Hepatocyte (in vitro differentiated cells): ENCODE measurements around the gene AGAP1. TPM values are rescaled to one million over a fixed set of nuclear protein-coding genes. Genes with fewer than 3 reads are reported as not detected.

Experiments
- DNase-seq: peaks from one replicate; pipeline ENCODE4 v3.0.0-alpha.2; 2016; ENCODE audit warnings: low spot score
- H2AFZ ChIP-seq: fragments of 200-600 bp; sonication (generic); 2 replicates; pipeline ENCODE4 v1.6.0; 2016; ENCODE audit warnings: antibody characterized with exemption, mild to moderate bottlenecking
- H3K27ac ChIP-seq: fragments of 200-600 bp; sonication (generic); 2 replicates; pipeline ENCODE4 v1.5.1; 2016; ENCODE audit warnings: mild to moderate bottlenecking
- H3K27me3 ChIP-seq: fragments of 200-600 bp; sonication (generic); 2 replicates; pipeline ENCODE4 v1.6.1; 2016
- H3K36me3 ChIP-seq: fragments of 200-600 bp; sonication (generic); replicated peaks from 2 replicates; pipeline ENCODE4 v1.5.1; 2016; ENCODE audit warnings: low read depth; ENCODE audit not compliant: insufficient read depth
- H3K4me1 ChIP-seq: fragments of 200-600 bp; sonication (generic); 2 replicates; pipeline ENCODE4 v1.5.1; 2016; ENCODE audit warnings: mild to moderate bottlenecking, moderate library complexity; ENCODE audit not compliant: insufficient read depth
- H3K4me2 ChIP-seq: fragments of 200-600 bp; sonication (generic); 2 replicates; pipeline ENCODE4 v1.6.0; 2016
- H3K4me3 ChIP-seq: fragments of 200-600 bp; sonication (generic); 2 replicates; pipeline ENCODE4 v1.5.1; 2016; ENCODE audit warnings: mild to moderate bottlenecking
- H3K79me2 ChIP-seq: fragments of 200-600 bp; sonication (generic); 2 replicates; pipeline ENCODE4 v1.6.0; 2017; ENCODE audit warnings: mild to moderate bottlenecking
- H3K9me2 ChIP-seq: fragments of 200-600 bp; sonication (generic); replicated peaks from 2 replicates; pipeline ENCODE4 v1.6.0; 2017; ENCODE audit warnings: mild to moderate bottlenecking; ENCODE audit not compliant: insufficient read depth
- H3K9me3 ChIP-seq: fragments of 200-600 bp; sonication (generic); 2 replicates; pipeline ENCODE4 v1.5.1; 2016; ENCODE audit warnings: low read depth, mild to moderate bottlenecking
- H4K20me1 ChIP-seq: fragments of 200-600 bp; sonication (generic); 2 replicates; pipeline ENCODE4 v1.6.0; 2016; ENCODE audit warnings: mild to moderate bottlenecking; ENCODE audit not compliant: insufficient read depth, poor library complexity, severe bottlenecking
- EZH2 ChIP-seq: fragments of 200-600 bp; sonication (generic); IDR thresholded peaks from 2 replicates; pipeline ENCODE4 v1.6.1; 2016; ENCODE audit warnings: antibody characterized with exemption, mild to moderate bottlenecking, borderline replicate concordance
- EZH2phosphoT487 ChIP-seq: fragments of 200-600 bp; sonication (generic); IDR thresholded peaks from one replicate; pipeline ENCODE4 v1.6.1; 2018; ENCODE audit warnings: antibody characterized with exemption, mild to moderate bottlenecking, low read depth, moderate library complexity; ENCODE audit not compliant: unreplicated experiment, severe bottlenecking
- WGBS: methylation state at CpG from one replicate; pipeline ENCODE4 v1.1.6; 2016; ENCODE audit warnings: low lambda C conversion rate; ENCODE audit errors: missing lambda C conversion rate; 5-methylcytosine and 5-hydroxymethylcytosine counted together
- polyA plus RNA-seq: library from polyadenylated mRNA; unstranded; fragments of >200 nt; fragmentation: Nextera tagmentation; extraction: Ambion mirVana; gene quantifications from 2 replicates; pipeline ENCODE4 v1.2.1, GENCODE V29; 2016
- total RNA-seq: library from RNA; depleted of rRNA; stranded (reverse); fragments of >200 nt; gene quantifications from 2 replicates; pipeline ENCODE4 v1.2.3, GENCODE V29; 2014
- TF ChIP-seq, protein P1 (sequence below): fragments of 200-600 bp; sonication (generic); IDR thresholded peaks from 2 replicates; pipeline ENCODE4 v1.5.1; 2016; ENCODE audit warnings: antibody characterized with exemption, mild to moderate bottlenecking; ENCODE audit not compliant: poor library complexity

AGAP1 gene
- total and polyA plus RNA-seq, 2 experiments from 2014 or later = 12.1 to 20.0 TPM

DNA sequence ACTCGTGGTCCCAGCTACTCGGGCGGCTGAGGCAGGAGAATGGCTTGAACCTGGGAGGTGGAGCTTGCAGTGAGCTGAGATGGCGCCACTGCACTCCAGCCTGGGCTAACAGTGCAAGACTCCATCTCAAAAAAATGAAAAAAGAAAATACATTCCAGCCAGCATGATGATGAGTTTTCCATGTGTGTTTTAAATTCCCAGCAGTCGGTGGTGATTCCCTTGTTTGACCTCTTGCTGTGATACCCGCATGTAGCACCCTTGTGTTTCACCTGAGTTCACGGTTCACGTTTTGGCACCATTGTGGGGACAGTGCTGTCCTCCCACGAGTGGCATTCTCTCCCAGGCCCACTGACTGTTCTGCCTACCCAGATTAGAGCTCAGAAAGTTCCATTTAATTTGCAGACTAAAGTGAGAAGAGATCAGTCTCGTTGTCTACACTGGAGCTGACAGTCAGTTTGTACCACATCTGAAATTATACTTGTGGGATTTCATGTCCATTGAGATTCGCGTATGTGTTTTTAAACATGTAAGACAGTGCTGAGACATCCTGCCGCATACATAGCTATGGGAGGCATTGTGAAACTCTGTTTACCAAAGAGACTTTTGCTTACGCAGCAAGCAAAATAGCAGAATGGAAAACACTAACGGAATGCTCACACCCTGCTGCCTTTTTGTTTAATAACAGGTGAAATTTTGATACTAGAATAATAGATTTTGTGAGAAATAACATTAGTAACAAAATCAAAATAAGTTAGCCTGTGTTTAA, 517.3 kb downstream of the AGAP1 start:
- TF ChIP-seq, protein P1, sequence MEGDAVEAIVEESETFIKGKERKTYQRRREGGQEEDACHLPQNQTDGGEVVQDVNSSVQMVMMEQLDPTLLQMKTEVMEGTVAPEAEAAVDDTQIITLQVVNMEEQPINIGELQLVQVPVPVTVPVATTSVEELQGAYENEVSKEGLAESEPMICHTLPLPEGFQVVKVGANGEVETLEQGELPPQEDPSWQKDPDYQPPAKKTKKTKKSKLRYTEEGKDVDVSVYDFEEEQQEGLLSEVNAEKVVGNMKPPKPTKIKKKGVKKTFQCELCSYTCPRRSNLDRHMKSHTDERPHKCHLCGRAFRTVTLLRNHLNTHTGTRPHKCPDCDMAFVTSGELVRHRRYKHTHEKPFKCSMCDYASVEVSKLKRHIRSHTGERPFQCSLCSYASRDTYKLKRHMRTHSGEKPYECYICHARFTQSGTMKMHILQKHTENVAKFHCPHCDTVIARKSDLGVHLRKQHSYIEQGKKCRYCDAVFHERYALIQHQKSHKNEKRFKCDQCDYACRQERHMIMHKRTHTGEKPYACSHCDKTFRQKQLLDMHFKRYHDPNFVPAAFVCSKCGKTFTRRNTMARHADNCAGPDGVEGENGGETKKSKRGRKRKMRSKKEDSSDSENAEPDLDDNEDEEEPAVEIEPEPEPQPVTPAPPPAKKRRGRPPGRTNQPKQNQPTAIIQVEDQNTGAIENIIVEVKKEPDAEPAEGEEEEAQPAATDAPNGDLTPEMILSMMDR = no peak
- TF ChIP-seq EZH2 = no peak
- TF ChIP-seq EZH2phosphoT487 = no peak
- WGBS = 94% methylated on average over 15 of the region's 15 CpGs
- Histone ChIP-seq H3K4me1 (no peaks in the 10 kb centered on the region), H3K9me3 (no peaks in the 10 kb centered on the region), H3K4me3 (no peak overlapping the region), H3K79me2 (no peaks in the 10 kb centered on the region), H3K27me3 (no peaks in the 10 kb centered on the region), H2AFZ (no peak overlapping the region), H4K20me1 (no peaks in the 10 kb centered on the region), H3K36me3 (no peaks in the 10 kb centered on the region), H3K4me2 (no peak overlapping the region), H3K27ac (no peak overlapping the region), H3K9me2 (no peaks in the 10 kb centered on the region)
- DNase-seq = no peak

DNA sequence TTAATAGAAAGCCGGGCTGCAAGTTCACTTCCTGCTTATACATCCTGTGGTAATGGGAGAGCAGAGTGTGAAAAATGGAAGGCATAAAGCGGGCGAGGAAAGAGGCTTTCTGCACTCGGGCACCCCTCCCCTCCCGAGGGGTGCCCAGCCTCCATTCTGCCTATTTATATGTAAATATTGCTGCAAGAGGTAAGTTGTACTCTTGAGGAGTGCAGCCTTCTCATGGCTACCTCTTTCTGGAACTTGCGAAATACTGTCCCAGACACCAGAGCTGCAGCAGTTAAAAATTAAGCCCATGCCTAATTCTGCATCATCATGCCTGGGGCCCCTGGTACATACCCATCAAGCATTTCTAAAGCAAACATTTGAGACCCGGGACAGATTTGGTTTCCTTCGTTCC, 518.3 kb downstream of the AGAP1 start:
- TF ChIP-seq EZH2phosphoT487 (no peak), EZH2 (no peak)
- TF ChIP-seq, protein P1 = no peak
- Histone ChIP-seq H3K4me3 (no peak overlapping the region), H3K9me3 (no peaks in the 10 kb centered on the region), H3K79me2 (no peaks in the 10 kb centered on the region), H4K20me1 (no peaks in the 10 kb centered on the region), H3K9me2 (no peaks in the 10 kb centered on the region), H3K27me3 (no peaks in the 10 kb centered on the region), H3K4me2 (no peak overlapping the region), H3K27ac (no peak overlapping the region), H2AFZ (no peak overlapping the region), H3K4me1 (no peaks in the 10 kb centered on the region), H3K36me3 (no peaks in the 10 kb centered on the region)
- 73% methylated on average over 8 of the region's 8 CpGs for WGBS
- DNase-seq = no peak

DNA sequence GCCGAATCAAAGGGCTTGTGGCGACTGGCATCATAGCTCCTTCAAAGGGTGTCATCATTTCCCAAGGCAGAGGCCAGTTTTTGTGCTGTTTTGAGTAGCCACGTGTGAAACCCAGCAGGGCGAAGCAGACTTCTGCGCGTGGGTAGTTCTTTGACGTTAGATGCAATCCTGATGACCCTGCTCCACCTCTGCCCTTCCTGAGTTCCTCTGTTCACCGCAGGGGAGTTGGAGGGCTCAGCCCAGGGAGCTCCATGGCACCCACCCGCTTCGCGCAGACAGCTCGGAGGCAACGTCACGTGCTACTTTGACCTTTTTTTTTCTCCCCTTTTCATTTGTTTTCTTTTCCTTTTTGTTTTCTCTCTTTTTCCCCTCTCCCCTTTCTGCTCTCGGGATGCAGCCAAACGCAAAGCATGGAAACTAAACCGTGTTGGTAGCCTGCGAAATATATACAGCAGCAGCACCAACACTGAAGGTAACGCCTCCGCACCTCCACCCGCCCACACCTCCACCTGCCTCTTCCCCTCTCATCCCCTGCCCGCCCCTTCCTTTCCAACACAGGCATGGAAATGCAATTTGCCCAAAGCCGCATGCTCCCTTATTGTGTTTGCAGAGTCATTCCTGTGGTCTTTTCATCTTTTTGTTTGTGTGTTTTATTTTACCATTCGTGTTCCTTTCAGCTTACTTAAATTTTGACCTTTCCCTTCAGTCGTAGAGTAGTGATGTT, 520.7 kb downstream of the AGAP1 start:
- Histone ChIP-seq H3K27ac (no peak overlapping the region), H3K4me1 (no peaks in the 10 kb centered on the region), H3K79me2 (no peaks in the 10 kb centered on the region), H3K9me3 (no peaks in the 10 kb centered on the region), H4K20me1 (no peaks in the 10 kb centered on the region), H3K36me3 (no peaks in the 10 kb centered on the region), H3K9me2 (no peaks in the 10 kb centered on the region), H3K27me3 (no peaks in the 10 kb centered on the region), H3K4me3 (no peak overlapping the region), H3K4me2 (no peak overlapping the region), H2AFZ (no peak overlapping the region)
- no peak for TF ChIP-seq EZH2phosphoT487
- TF ChIP-seq EZH2 = no peak
- TF ChIP-seq, protein P1 = no peak
- 67% methylated on average over 21 of the region's 25 CpGs for WGBS
- DNase-seq = no peak
